Activated naive CD8-positive, alpha-beta T cell treated with anti-CD3 and anti-CD28 coated beads for 36 hours (primary cell): ENCODE measurements around the gene DLGAP1. TPM values are rescaled to one million over a fixed set of nuclear protein-coding genes. Genes with fewer than 3 reads are reported as not detected.

Experiments
- DNase-seq: peaks from one replicate; pipeline ENCODE4 v3.0.0; 2021
- H3K27ac Mint-ChIP-seq: one replicate; pipeline ENCODE4 v1.8.0; 2022; ENCODE audit warnings: mild to moderate bottlenecking, moderate library complexity, mixed read lengths
- H3K27me3 Mint-ChIP-seq: one replicate; pipeline ENCODE4 v1.8.0; 2022; ENCODE audit warnings: mild to moderate bottlenecking, mixed read lengths
- H3K36me3 Mint-ChIP-seq: one replicate; pipeline ENCODE4 v1.8.0; 2021; ENCODE audit warnings: mild to moderate bottlenecking, mixed read lengths
- H3K4me1 Mint-ChIP-seq: one replicate; pipeline ENCODE4 v1.8.0; 2021; ENCODE audit warnings: mixed read lengths
- H3K4me3 Mint-ChIP-seq: one replicate; pipeline ENCODE4 v1.8.0; 2022; ENCODE audit warnings: mild to moderate bottlenecking, moderate library complexity, mixed read lengths
- H3K9me3 Mint-ChIP-seq: one replicate; pipeline ENCODE4 v1.8.0; 2022; ENCODE audit warnings: mixed read lengths
- total RNA-seq, 2 experiments: library from RNA; stranded (reverse); gene quantifications; one replicate each; pipeline ENCODE4 v1.2.3, GENCODE V29; 2021

The DLGAP1 gene
- total RNA-seq, 2 experiments from 2014 or later: not detected

DNA sequence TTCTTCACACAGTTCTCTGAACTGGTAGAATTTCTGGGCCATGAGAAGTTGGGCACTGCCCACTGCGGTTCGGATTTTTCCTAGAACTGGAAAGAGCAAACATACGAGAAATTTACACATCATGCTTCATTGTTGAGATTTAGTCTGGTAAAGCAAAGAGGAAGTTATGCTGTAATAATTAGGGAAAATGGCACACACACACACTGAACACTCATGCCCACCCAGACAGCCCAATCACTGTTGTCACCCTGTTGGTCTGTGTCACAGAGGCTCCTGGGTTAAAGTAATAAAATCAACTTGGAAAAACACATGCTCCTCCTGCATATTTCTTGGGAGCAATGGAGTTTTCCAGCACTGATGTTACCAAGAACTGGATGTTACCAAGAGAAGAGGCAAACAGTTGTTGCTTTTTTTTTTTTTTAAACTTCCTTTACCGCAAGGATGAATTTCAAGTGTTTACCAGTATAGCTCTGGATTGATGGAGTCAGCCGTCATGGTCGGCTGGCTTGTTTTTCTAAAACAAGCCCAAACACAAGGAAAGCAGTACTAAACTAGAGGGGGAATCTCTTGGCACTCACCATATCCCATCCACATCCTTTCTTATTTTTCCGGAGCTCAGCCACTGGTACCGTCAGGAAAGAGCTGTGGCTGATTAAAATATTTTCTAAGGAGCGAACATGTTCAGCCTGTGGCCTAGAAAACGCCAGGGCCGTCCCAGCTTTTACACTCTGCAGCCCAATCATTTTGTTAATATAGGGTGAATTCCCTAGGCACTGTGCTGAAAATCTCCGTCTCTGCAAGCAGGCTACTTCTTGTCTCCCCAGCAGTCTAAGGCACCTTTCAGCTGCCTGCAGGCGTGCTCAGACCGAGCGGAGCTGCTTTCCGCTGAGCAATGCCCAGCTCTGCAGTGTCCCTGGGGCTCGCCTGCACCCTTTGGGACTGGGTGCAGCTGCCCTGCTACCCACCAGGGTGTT is 946.2 kb downstream of the DLGAP1 start:
- no peak for DNase-seq
- Mint-ChIP-seq H3K36me3 (no peaks in the 10 kb centered on the region), H3K27ac (no peak overlapping the region), H3K4me3 (no peak overlapping the region), H3K4me1 (peaks cover 8% of the 10 kb centered on the region), H3K9me3 (no peaks in the 10 kb centered on the region), H3K27me3 (no peaks in the 10 kb centered on the region)

DNA sequence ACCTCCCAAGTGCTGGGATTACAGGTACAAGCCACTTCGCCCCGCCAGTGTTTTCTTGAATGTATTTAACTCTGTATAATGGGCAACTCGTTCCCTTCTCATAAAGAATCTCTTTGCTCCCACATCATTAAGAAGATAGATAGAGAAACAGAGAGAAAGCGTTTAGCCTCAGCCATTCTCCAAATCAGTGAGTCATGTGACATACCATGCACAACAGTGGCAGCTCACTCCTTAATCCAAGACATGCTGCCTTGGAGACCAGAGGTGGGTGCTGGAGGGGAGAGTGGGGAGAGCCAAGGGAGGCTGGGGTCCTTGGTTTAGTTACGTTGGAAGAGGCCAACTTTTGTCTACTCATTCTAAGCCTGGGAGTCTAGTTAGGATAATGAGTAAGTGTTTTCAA is 950.5 kb downstream of the DLGAP1 start:
- no peak for DNase-seq
- Mint-ChIP-seq H3K9me3 (no peaks in the 10 kb centered on the region), H3K27me3 (peaks cover 9% of the 10 kb centered on the region), H3K27ac (no peak overlapping the region), H3K36me3 (no peaks in the 10 kb centered on the region), H3K4me3 (no peak overlapping the region), H3K4me1 (peaks cover 7% of the 10 kb centered on the region)

DNA sequence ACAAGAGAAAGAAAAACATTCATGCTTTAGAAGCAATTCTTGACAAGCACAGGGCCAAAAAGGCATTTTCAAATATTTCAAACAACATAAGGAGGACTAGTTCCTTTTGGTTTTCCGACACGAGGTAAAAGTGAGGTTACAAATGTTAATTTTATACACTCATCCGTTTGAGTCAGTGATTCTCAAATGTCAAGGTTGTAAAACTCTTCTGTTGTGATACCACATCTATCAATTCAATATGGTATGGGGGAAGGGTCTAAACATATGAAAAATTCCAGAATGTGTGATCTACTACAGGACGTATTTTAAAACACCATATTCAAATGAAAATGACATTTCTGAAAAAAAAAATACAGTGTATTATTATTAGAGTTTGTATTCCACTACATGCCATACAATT is 952.5 kb downstream of the DLGAP1 start:
- Mint-ChIP-seq H3K4me1 (peaks cover 13% of the 10 kb centered on the region), H3K27ac (no peak overlapping the region), H3K36me3 (no peaks in the 10 kb centered on the region), H3K4me3 (no peak overlapping the region), H3K9me3 (no peaks in the 10 kb centered on the region), H3K27me3 (peaks cover 29% of the 10 kb centered on the region)
- DNase-seq: no peak

DNA sequence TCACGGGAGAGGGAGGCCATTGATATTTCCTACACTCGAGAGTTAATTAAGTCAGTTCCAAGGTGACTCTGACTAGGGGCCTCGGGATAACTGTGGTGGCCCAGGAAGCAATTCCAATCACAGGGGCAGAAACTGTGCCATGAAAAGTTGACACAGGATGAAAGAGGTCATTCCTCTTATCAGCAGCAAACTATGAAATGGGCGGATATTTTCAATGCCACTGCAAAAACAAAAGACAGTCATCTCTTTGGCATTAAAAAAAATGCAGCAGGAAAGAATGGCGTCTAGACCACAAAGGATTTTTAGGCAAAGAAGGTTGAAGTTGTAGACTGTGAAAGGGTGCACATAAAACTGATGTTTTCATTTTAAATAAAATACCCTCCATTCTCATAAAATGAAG is 955.1 kb downstream of the DLGAP1 start:
- H3K4me1 Mint-ChIP-seq: peaks cover 18% of the 10 kb centered on the region
- H3K27ac Mint-ChIP-seq: no peak overlapping the region
- DNase-seq: no peak
- H3K27me3 Mint-ChIP-seq: peaks cover 42% of the 10 kb centered on the region
- H3K4me3 Mint-ChIP-seq: no peak overlapping the region
- H3K9me3 Mint-ChIP-seq: no peaks in the 10 kb centered on the region
- H3K36me3 Mint-ChIP-seq: no peaks in the 10 kb centered on the region

DNA sequence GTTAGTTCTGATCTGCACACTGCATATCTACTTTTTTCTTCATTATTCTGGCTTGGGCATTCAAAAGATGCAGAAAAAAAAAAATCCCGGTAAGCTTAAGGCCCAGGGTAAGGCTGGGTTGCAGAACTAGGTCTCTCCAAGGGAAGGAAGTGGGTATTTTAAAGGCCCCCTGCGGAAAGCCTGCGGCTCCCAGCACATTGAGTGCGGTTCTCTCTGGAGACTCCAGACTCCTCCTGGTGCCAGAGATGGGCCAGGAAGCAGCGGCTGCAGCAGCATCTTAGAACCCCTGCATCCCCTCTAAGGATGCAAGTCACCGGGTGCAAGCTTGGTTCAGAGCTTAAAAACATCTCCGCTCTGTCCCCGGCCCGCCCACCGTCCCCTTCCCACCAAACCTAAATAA is 955.6 kb downstream of the DLGAP1 start:
- Mint-ChIP-seq H3K9me3 (no peaks in the 10 kb centered on the region), H3K4me3 (peak overlapping the region; percentile 53), H3K36me3 (no peaks in the 10 kb centered on the region), H3K27me3 (peaks cover 42% of the 10 kb centered on the region), H3K4me1 (peaks cover 18% of the 10 kb centered on the region), H3K27ac (no peak overlapping the region)
- DNase-seq: no peak

DNA sequence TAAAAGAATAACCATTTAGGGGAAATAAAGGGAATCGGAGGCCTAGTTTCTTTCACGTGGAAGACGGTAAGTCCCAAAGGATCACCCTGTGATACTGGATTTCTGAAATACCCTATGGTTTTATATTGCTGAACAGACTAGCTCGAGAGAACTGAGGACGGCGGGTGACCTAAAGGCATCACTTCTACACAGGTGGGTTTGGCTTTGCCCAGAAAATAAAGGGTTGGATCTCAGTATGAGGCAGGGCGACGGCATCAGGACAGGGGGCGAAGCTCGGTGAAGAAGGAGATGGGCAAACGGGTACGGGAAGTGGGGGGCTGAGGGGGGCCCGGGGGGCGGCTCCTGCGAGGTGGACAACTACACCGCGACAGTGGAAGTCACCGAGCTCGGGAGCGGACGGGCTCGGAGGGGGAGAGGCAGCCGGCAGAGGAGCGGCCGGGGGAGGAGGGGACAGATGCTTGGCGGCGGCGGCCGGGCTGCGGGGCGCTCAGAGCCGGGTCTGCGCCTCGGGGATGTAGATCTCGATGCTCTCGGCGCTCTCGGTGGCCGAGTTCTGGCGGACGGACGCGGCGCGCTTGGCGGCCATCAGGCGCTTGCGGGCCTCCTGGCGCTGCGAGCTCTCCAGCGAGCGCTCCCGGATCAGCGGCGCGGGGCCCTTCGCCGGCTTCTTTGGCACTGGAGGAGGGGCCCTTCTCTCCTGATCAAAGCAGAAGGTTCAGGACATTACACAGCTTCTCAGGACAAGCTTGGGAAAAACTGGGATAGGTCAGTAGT is 956.2 kb downstream of the DLGAP1 start:
- Mint-ChIP-seq H3K27me3 (peaks cover 46% of the 10 kb centered on the region), H3K27ac (no peak overlapping the region), H3K36me3 (no peaks in the 10 kb centered on the region), H3K9me3 (no peaks in the 10 kb centered on the region), H3K4me3 (peak overlapping the region; percentile 53), H3K4me1 (peaks cover 18% of the 10 kb centered on the region)
- DNase-seq: peak; percentile 23

DNA sequence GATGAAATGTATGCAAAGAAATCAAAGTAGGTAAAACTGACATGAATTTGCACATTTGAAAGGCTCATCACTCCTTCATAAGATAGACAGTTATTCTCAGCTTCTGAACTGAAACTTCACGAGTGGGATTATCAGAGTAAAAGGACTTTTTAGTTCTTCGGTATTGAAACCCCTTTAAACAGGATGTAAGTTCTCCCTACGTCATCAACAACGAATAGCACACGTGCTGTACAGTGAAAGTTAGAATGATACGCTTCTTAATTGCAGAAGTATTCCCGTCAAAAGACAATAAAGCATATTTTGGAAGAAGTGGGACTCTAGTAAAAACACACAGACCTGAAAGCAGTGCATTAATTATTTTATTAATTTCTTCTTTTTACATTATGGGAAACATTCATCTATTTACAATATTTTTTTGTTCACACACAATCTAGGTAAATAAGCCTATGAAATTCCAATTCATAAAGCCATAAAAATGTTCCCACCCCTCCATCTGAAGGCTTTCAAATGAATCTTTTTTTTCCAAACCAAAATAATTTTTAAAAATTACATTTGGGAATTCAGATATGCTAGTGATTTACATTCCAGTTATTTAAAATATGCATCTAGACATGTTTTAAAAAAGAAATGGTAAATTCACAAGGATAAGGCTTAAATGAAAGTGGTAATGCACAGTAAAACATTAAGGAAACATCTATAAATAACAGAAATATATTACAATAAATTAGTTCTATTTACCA is 959.2 kb downstream of the DLGAP1 start:
- no peak overlapping the region for H3K4me3 Mint-ChIP-seq
- no peaks in the 10 kb centered on the region for H3K9me3 Mint-ChIP-seq
- peaks cover 14% of the 10 kb centered on the region for H3K4me1 Mint-ChIP-seq
- peaks cover 58% of the 10 kb centered on the region for H3K27me3 Mint-ChIP-seq
- no peak overlapping the region for H3K27ac Mint-ChIP-seq
- no peak for DNase-seq
- no peaks in the 10 kb centered on the region for H3K36me3 Mint-ChIP-seq

DNA sequence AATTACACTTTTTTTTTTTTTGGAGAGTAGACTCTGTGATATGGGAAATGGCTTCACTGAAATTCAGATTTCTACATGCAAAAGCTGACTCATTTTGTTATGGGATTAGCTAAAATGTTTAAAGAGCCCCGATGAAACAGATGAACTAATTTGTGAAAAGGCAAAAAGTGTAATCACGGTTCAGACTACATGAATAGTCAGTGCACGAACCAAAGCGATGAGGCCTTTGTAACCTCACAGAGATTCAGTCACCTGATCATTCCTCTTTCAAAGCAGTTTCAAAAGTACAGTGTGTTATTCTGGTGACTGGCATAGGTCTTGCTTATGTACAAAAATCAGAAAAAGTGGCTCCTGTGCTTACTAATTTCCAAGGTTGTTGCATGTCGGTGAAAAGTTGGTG is 960.5 kb downstream of the DLGAP1 start:
- H3K9me3 Mint-ChIP-seq: no peaks in the 10 kb centered on the region
- no peaks in the 10 kb centered on the region for H3K36me3 Mint-ChIP-seq
- no peak overlapping the region for H3K4me3 Mint-ChIP-seq
- H3K27me3 Mint-ChIP-seq: peaks cover 53% of the 10 kb centered on the region
- no peak overlapping the region for H3K27ac Mint-ChIP-seq
- no peak for DNase-seq
- peaks cover 9% of the 10 kb centered on the region for H3K4me1 Mint-ChIP-seq

DNA sequence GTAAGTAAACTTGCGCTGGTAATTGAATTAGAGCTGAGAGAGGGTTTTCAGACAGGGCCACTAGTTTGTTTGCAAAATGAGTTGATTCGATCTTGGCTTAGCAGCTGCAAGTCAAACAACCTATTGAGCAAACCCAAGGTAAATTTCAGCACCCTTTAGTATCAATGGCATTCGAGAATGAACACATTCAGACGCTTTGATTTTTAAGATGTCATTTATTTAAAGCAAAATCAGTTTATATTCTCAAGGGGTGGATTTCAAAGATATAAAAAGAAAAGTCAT is 960.9 kb downstream of the DLGAP1 start:
- Mint-ChIP-seq H3K4me1 (peaks cover 6% of the 10 kb centered on the region), H3K27me3 (peaks cover 51% of the 10 kb centered on the region), H3K9me3 (no peaks in the 10 kb centered on the region), H3K36me3 (no peaks in the 10 kb centered on the region), H3K4me3 (no peak overlapping the region), H3K27ac (no peak overlapping the region)
- no peak for DNase-seq

DNA sequence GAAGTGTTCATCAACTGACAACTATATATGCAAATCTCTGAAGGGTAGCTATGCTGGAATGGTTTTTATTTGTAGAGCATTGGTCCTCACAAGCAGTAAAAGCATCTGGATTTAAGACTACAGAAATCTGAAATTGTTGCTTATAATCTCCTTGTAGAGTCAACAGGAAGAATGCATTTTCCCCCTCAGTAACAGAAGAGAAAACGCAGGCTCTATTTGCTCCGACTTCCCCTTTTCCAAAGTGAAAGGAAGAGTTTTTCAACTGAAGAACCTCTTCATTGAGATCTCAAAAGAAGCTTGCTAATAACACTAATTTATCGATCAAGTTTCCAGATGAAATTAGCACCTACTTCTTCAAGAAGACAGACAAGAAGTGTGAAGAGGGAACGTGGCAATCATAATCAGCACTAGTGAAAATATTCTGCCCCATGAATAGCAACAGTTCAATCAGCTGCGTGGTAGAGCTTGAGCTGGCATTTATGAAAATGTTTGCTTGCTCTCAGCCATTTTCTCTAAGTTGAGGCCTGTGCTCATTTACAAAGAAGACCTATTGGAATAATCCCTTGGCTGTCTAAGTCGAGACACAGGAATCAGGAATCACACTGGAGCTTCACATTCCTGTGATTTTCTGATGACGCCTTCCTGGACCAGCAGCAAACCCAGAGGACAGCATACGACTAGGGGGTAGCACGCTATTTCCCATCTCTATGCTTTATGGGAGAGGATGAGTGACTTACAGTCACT is 961.4 kb downstream of the DLGAP1 start:
- Mint-ChIP-seq H3K9me3 (no peaks in the 10 kb centered on the region), H3K4me3 (no peak overlapping the region), H3K36me3 (no peaks in the 10 kb centered on the region), H3K27me3 (peaks cover 46% of the 10 kb centered on the region), H3K4me1 (peaks cover 5% of the 10 kb centered on the region), H3K27ac (no peak overlapping the region)
- DNase-seq: no peak

DNA sequence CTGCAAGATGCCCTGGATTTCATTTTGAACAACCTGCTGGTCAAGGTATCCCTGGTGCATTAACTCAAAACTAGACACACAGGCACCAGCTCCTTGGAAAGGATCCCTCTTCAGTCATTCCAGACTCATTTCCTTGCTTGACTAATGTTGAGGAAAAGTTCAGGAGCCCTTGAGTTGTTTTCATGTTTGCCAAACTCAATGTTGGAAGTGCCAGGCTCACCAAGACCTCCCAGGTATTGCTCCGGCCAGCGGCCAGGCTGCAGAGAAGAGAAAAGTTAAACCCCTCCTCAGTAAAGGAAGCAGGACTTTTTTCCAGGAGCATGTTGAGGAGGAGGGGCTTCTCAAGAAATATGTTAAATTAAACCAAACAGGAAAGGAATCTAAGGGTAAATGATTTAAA is 962.4 kb downstream of the DLGAP1 start:
- Mint-ChIP-seq H3K9me3 (no peaks in the 10 kb centered on the region), H3K4me3 (no peak overlapping the region), H3K36me3 (no peaks in the 10 kb centered on the region), H3K27ac (no peak overlapping the region), H3K4me1 (peaks cover 5% of the 10 kb centered on the region), H3K27me3 (peaks cover 36% of the 10 kb centered on the region)
- no peak for DNase-seq

DNA sequence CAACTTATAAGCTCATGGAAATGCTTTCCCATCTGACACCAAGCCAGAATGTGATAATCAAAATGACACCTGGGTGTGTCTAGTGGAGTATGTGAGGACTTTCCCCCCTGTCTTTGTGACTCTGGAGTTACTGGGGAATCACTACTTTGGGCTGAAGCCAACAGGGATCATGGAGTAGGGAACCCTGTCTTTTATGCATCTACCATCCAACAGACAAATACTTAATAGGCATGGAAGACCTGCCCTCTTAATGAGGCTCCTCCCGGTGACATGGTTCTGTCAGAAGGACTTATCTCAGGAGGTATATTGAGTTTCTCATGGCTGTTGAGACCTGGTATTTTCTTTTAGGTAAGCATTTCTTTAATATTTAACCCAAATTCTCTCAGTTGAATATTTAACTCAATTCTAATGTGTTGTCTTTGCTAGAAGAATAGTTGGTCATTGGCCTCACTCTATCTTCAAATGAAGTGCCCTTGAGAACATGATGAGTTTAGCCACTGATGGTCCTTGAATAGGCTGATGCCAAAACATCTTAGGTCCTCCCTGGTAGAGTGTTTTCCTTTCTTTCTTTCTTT is 963.0 kb downstream of the DLGAP1 start:
- no peak for DNase-seq
- H3K27ac Mint-ChIP-seq: no peak overlapping the region
- peaks cover 5% of the 10 kb centered on the region for H3K4me1 Mint-ChIP-seq
- peaks cover 32% of the 10 kb centered on the region for H3K27me3 Mint-ChIP-seq
- H3K36me3 Mint-ChIP-seq: no peaks in the 10 kb centered on the region
- no peak overlapping the region for H3K4me3 Mint-ChIP-seq
- H3K9me3 Mint-ChIP-seq: no peaks in the 10 kb centered on the region

DNA sequence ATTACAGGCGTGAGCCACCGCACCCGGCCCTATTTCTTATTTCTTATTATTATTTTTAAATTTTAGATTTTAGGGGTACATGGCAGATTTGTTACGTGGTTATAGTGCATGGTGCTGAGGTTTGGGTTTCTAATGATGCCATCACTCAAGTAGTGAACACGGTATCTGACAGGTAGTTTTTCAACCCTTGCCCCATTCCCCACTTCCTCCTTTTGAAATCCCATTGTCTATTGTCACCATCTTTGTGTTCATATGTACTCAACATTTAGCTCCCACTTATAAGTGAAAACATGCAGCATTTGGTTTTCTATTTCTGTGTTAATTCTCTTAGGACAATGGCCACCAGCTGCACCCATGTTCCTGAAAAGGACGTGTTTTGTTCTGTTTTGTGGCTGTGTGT is 965.6 kb downstream of the DLGAP1 start:
- H3K4me3 Mint-ChIP-seq: no peak overlapping the region
- no peaks in the 10 kb centered on the region for H3K9me3 Mint-ChIP-seq
- DNase-seq: no peak
- no peak overlapping the region for H3K27ac Mint-ChIP-seq
- no peaks in the 10 kb centered on the region for H3K4me1 Mint-ChIP-seq
- peaks cover 22% of the 10 kb centered on the region for H3K27me3 Mint-ChIP-seq
- no peaks in the 10 kb centered on the region for H3K36me3 Mint-ChIP-seq

DNA sequence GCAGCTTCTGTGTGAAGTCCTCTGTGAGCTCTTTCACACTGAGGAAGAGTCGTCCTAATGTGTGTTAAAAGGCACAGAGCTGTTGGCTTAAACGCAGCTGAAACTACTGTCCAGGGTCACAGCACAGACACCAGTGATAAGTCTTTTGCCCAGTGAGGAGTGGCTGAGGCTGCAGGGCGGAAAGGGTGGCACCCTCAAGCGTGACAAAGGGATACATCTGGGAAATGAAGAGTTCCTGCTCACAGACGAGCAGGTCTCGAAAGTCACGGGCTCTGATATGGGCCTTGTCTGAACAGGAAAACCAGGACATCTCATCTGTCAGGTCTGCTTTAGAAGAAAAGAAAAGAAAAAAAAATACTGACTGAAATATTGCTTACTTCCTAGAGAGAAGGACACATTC is 968.6 kb downstream of the DLGAP1 start:
- DNase-seq: no peak
- no peaks in the 10 kb centered on the region for H3K9me3 Mint-ChIP-seq
- H3K4me3 Mint-ChIP-seq: no peak overlapping the region
- H3K36me3 Mint-ChIP-seq: no peaks in the 10 kb centered on the region
- H3K27me3 Mint-ChIP-seq: peaks cover 6% of the 10 kb centered on the region
- H3K27ac Mint-ChIP-seq: no peak overlapping the region
- no peaks in the 10 kb centered on the region for H3K4me1 Mint-ChIP-seq
